ENCODE data around the gene EPB41L4B. TPM values are rescaled to one million over a fixed set of nuclear protein-coding genes. Genes with fewer than 3 reads are reported as not detected.

Gene EPB41L4B
- total RNA-seq, 3 donors from 2014 or later, result 11.5 to 47.2 (median 16.0) TPM

GRCh38 chr9:109317979-109318741, 2.7 kb downstream of the EPB41L4B start:
- Histone ChIP-seq H3K9me3 (no peaks in the 10 kb centered on the region), H3K36me3 (no peaks in the 10 kb centered on the region), H3K4me1 (peaks cover 0 to 3% of the 10 kb centered on the region in 2 donors), H3K4me3 (no peak overlapping the region), H3K27me3 (no peaks in the 10 kb centered on the region), H3K27ac (peak overlapping the region; percentile 29 to 66)
- TF ChIP-seq CTCF (IDR thresholded peaks at IDR 0.05) (no peak), POLR2A (IDR thresholded peaks at IDR 0.05) (no peak), POLR2AphosphoS5 (IDR thresholded peaks at IDR 0.05) (no peak)
- intact Hi-C loops (cut with DNase I; ENCODE audit: low total_unique reads), result no loop called here
- no peak for DNase-seq (ENCODE audit: low spot score in 2 of 2)

GRCh38 chr9:109317311-109317978, 3.4 kb downstream of the EPB41L4B start:
- Histone ChIP-seq H3K27me3 (no peaks in the 10 kb centered on the region), H3K4me1 (peaks cover 0 to 3% of the 10 kb centered on the region in 2 donors), H3K27ac (peak overlapping the region in 1 of 2 donors; percentile 68), H3K36me3 (no peaks in the 10 kb centered on the region), H3K4me3 (no peak overlapping the region), H3K9me3 (no peaks in the 10 kb centered on the region)
- intact Hi-C loops (cut with DNase I; ENCODE audit: low total_unique reads), result no loop called here
- DNase-seq (ENCODE audit: low spot score in 2 of 2), result no peak
- no peak for TF ChIP-seq CTCF (IDR thresholded peaks at IDR 0.05)
- TF ChIP-seq POLR2A (IDR thresholded peaks at IDR 0.05), result no peak
- no peak for TF ChIP-seq POLR2AphosphoS5 (IDR thresholded peaks at IDR 0.05)

GRCh38 chr9:109316207-109316640, 4.6 kb downstream of the EPB41L4B start:
- peak overlapping the region in 1 of 2 donors; percentile 68 for H3K27ac ChIP-seq

GRCh38 chr9:109315480-109316206, 5.2 kb downstream of the EPB41L4B start:
- H3K27ac ChIP-seq, result no peak overlapping the region
- no peaks in the 10 kb centered on the region for H3K9me3 ChIP-seq
- intact Hi-C loops (cut with DNase I; ENCODE audit: low total_unique reads), result no loop called here
- TF ChIP-seq CTCF (IDR thresholded peaks at IDR 0.05) (no peak), POLR2A (IDR thresholded peaks at IDR 0.05) (no peak)
- H3K4me1 ChIP-seq, result no peaks in the 10 kb centered on the region
- H3K36me3 ChIP-seq, result no peaks in the 10 kb centered on the region
- H3K27me3 ChIP-seq, result no peaks in the 10 kb centered on the region
- DNase-seq (ENCODE audit: low spot score in 2 of 2), result no peak
- H3K4me3 ChIP-seq, result no peak overlapping the region

More at GRCh38 chr9:109316207-109316640, 4.6 kb downstream of the EPB41L4B start:
- DNase-seq (ENCODE audit: low spot score in 2 of 2), result peak; percentile 87 to 91
- H3K27me3 ChIP-seq, result no peaks in the 10 kb centered on the region
- H3K36me3 ChIP-seq, result no peaks in the 10 kb centered on the region
- H3K9me3 ChIP-seq, result no peaks in the 10 kb centered on the region
- peaks cover 0 to 2% of the 10 kb centered on the region in 2 donors for H3K4me1 ChIP-seq
- H3K4me3 ChIP-seq, result no peak overlapping the region
- intact Hi-C loops (cut with DNase I; ENCODE audit: low total_unique reads), result no loop called here
- TF ChIP-seq CTCF (IDR thresholded peaks at IDR 0.05) (no peak), POLR2A (IDR thresholded peaks at IDR 0.05) (no peak), POLR2AphosphoS5 (IDR thresholded peaks at IDR 0.05) (peak in 2 of 3 donors; percentile 30 to 46)

Measured in breast epithelium (tissue), 4 donors.